GM23248 (cell line): ENCODE data around the gene EID3. TPM values are rescaled to one million over a fixed set of nuclear protein-coding genes. Genes with fewer than 3 reads are reported as not detected.
A peak's percentile ranks its signal among the peaks of the same experiment; 100 is the strongest.

Source experiments
- DNase-seq: peaks from one replicate; pipeline ENCODE4 v3.0.0-alpha.2; 2015
- H2AFZ ChIP-seq: fragments of 200-600 bp; sonication (generic); 2 replicates; pipeline ENCODE4 v1.6.1; 2016; ENCODE audit warnings: antibody characterized with exemption
- H3F3A ChIP-seq: fragments of 200-600 bp; sonication (generic); 2 replicates; pipeline ENCODE4 v1.6.1; 2016; ENCODE audit warnings: mild to moderate bottlenecking, antibody characterized with exemption, mixed run types; ENCODE audit not compliant: insufficient read depth
- H3K27ac ChIP-seq: fragments of 200-600 bp; sonication (generic); 2 replicates; pipeline ENCODE4 v1.5.1; 2016; ENCODE audit warnings: mild to moderate bottlenecking
- H3K27me3 ChIP-seq: fragments of 200-600 bp; sonication (generic); replicated peaks from 2 replicates; pipeline ENCODE4 v1.6.1; 2016; ENCODE audit warnings: mild to moderate bottlenecking; ENCODE audit not compliant: insufficient read depth
- H3K36me3 ChIP-seq: fragments of 200-600 bp; sonication (generic); 2 replicates; pipeline ENCODE4 v1.6.1; 2016; ENCODE audit warnings: low read depth, mild to moderate bottlenecking
- H3K4me1 ChIP-seq: fragments of 200-600 bp; sonication (generic); 2 replicates; pipeline ENCODE4 v1.6.1; 2016; ENCODE audit warnings: mild to moderate bottlenecking; ENCODE audit not compliant: insufficient read depth
- H3K4me2 ChIP-seq: fragments of 200-600 bp; sonication (generic); one replicate; pipeline ENCODE4 v1.6.1; 2016; ENCODE audit warnings: mild to moderate bottlenecking; ENCODE audit not compliant: unreplicated experiment
- H3K4me3 ChIP-seq: fragments of 200-600 bp; sonication (generic); 2 replicates; pipeline ENCODE4 v1.5.1; 2016; ENCODE audit warnings: mild to moderate bottlenecking
- H3K79me2 ChIP-seq: fragments of 200-600 bp; sonication (generic); 2 replicates; pipeline ENCODE4 v1.6.1; 2016; ENCODE audit warnings: mild to moderate bottlenecking; ENCODE audit not compliant: insufficient read depth
- H3K9ac ChIP-seq: fragments of 200-600 bp; sonication (generic); 2 replicates; pipeline ENCODE4 v1.6.1; 2016; ENCODE audit warnings: mild to moderate bottlenecking
- H3K9me2 ChIP-seq: fragments of 200-600 bp; sonication (generic); 2 replicates; pipeline ENCODE4 v1.6.1; 2016; ENCODE audit warnings: mixed run types, mild to moderate bottlenecking, moderate library complexity; ENCODE audit not compliant: insufficient read depth
- H3K9me3 ChIP-seq: fragments of 200-600 bp; sonication (generic); one replicate; pipeline ENCODE4 v1.6.1; 2017; ENCODE audit warnings: low read depth
- H4K20me1 ChIP-seq: fragments of 200-600 bp; sonication (generic); 2 replicates; pipeline ENCODE4 v1.6.0; 2016; ENCODE audit not compliant: insufficient read depth
- EZH2 ChIP-seq: fragments of 200-600 bp; sonication (generic); IDR thresholded peaks from 2 replicates; pipeline ENCODE4 v1.6.1; 2018; ENCODE audit warnings: antibody characterized with exemption, mild to moderate bottlenecking; ENCODE audit not compliant: insufficient read depth, poor library complexity, severe bottlenecking
- EZH2phosphoT487 ChIP-seq: fragments of 200-600 bp; sonication (generic); IDR thresholded peaks from 2 replicates; pipeline ENCODE4 v1.6.1; 2018; ENCODE audit warnings: antibody characterized with exemption, moderate library complexity, mild to moderate bottlenecking, low read depth; ENCODE audit not compliant: insufficient read depth
- WGBS, 2 experiments: methylation state at CpG; one replicate each; pipeline ENCODE4 v1.1.6; 2015 to 2017; ENCODE audit warnings: low lambda C conversion rate in 2 of 2, low coverage in 1 of 2; ENCODE audit errors: missing lambda C conversion rate in 2 of 2; 5-methylcytosine and 5-hydroxymethylcytosine counted together
- in situ Hi-C: fragments of 300-500 bp; cut with MboI; formaldehyde crosslinking; loops from 2 replicates; pipeline ENCODE4 v1.15.0; 2020
- polyA plus RNA-seq: library from polyadenylated mRNA; unstranded; fragments of >200 nt; fragmentation: Nextera tagmentation; extraction: Ambion mirVana; gene quantifications from 2 replicates; pipeline ENCODE4 v1.2.1, GENCODE V29; 2016
- total RNA-seq: library from RNA; depleted of rRNA; stranded (reverse); fragments of >200 nt; shearing (Covaris generic); gene quantifications from 2 replicates; pipeline ENCODE4 v1.2.3, GENCODE V29; 2014

EID3 gene
- total and polyA plus RNA-seq, 2 experiments from 2014 or later: 5.7 to 6.9 TPM

GRCh38 chr12:104342635-104343249 is 39.2 kb downstream of the EID3 start:
- in situ Hi-C loops: no loop called here
- DNase-seq: no peak
- no peak overlapping the region for H2AFZ ChIP-seq
- peaks cover 84% of the 10 kb centered on the region for H3F3A ChIP-seq
- H3K27me3 ChIP-seq: no peaks in the 10 kb centered on the region
- H3K36me3 ChIP-seq: peaks cover 90% of the 10 kb centered on the region
- peaks cover 12% of the 10 kb centered on the region for H3K4me1 ChIP-seq
- H4K20me1 ChIP-seq: 0 out of 2 replicates have a peak, but pooled peaks cover 3% of the 10 kb centered on the region
- 85 to 89% methylated on average over 12 of the region's 12 CpGs for WGBS, 2 experiments
- H3K79me2 ChIP-seq: peaks cover 95% of the 10 kb centered on the region
- no peak overlapping the region for H3K9ac ChIP-seq
- no peak overlapping the region for H3K4me2 ChIP-seq
- H3K9me3 ChIP-seq: no peaks in the 10 kb centered on the region
- TF ChIP-seq EZH2: no peak
- TF ChIP-seq EZH2phosphoT487: no peak
- no peak overlapping the region for H3K4me3 ChIP-seq
- H3K27ac ChIP-seq: no peak overlapping the region
- no peaks in the 10 kb centered on the region for H3K9me2 ChIP-seq

- H3K27ac ChIP-seq: peak overlapping the region; percentile 19
- peaks cover 90% of the 10 kb centered on the region for H3K36me3 ChIP-seq
- H3K9ac ChIP-seq: no peak overlapping the region
- in situ Hi-C loops: no loop called here
- 0 out of 2 replicates have a peak, but pooled peaks cover 3% of the 10 kb centered on the region for H4K20me1 ChIP-seq
- H3F3A ChIP-seq: peaks cover 85% of the 10 kb centered on the region
- H3K9me3 ChIP-seq: no peaks in the 10 kb centered on the region
- TF ChIP-seq EZH2 (no peak), EZH2phosphoT487 (no peak)
- no peak overlapping the region for H2AFZ ChIP-seq
- WGBS, 2 experiments: 70 to 77% methylated on average over 2 of the region's 2 CpGs
- DNase-seq: no peak
- H3K4me3 ChIP-seq: no peak overlapping the region
- H3K27me3 ChIP-seq: no peaks in the 10 kb centered on the region
- no peaks in the 10 kb centered on the region for H3K9me2 ChIP-seq
- H3K4me1 ChIP-seq: peaks cover 12% of the 10 kb centered on the region
- H3K79me2 ChIP-seq: peaks cover 96% of the 10 kb centered on the region
- H3K4me2 ChIP-seq: peak overlapping the region; percentile 7
Measured at GRCh38 chr12:104344682-104345081, 41.1 kb downstream of the EID3 start.

- Histone ChIP-seq H2AFZ (no peak overlapping the region), H3K4me3 (no peak overlapping the region), H3K9me2 (no peaks in the 10 kb centered on the region), H3K27me3 (no peaks in the 10 kb centered on the region), H3K79me2 (peaks cover 96% of the 10 kb centered on the region), H3K9ac (no peak overlapping the region), H4K20me1 (0 out of 2 replicates have a peak, but pooled peaks cover 7% of the 10 kb centered on the region), H3K27ac (peak overlapping the region; percentile 19), H3K4me1 (peaks cover 12% of the 10 kb centered on the region), H3K4me2 (no peak overlapping the region), H3K9me3 (no peaks in the 10 kb centered on the region), H3K36me3 (peaks cover 90% of the 10 kb centered on the region), H3F3A (peaks cover 85% of the 10 kb centered on the region)
- WGBS, 2 experiments: 89 to 94% methylated on average over 7 of the region's 7 CpGs
- peak; percentile 56 for DNase-seq
- no peak for TF ChIP-seq EZH2
- TF ChIP-seq EZH2phosphoT487: no peak
- in situ Hi-C loops: no loop called here
Measured at GRCh38 chr12:104345234-104346066, 41.9 kb downstream of the EID3 start.

- TF ChIP-seq EZH2: no peak
- no peak for TF ChIP-seq EZH2phosphoT487
- peaks cover 17% of the 10 kb centered on the region for H3K4me1 ChIP-seq
- WGBS, 2 experiments: 82 to 83% methylated on average over 5 of the region's 5 CpGs
- no peak overlapping the region for H3K27ac ChIP-seq
- no peak overlapping the region for H2AFZ ChIP-seq
- no peaks in the 10 kb centered on the region for H3K27me3 ChIP-seq
- H3K9ac ChIP-seq: no peak overlapping the region
- no peak overlapping the region for H3K4me2 ChIP-seq
- peaks cover 86% of the 10 kb centered on the region for H3F3A ChIP-seq
- H3K9me2 ChIP-seq: no peaks in the 10 kb centered on the region
- in situ Hi-C loops: no loop called here
- peaks cover 89% of the 10 kb centered on the region for H3K36me3 ChIP-seq
- no peak overlapping the region for H3K4me3 ChIP-seq
- no peaks in the 10 kb centered on the region for H3K9me3 ChIP-seq
- 0 out of 2 replicates have a peak, but pooled peaks cover 7% of the 10 kb centered on the region for H4K20me1 ChIP-seq
- peaks cover 96% of the 10 kb centered on the region for H3K79me2 ChIP-seq
- peak; percentile 34 for DNase-seq
Measured at GRCh38 chr12:104347374-104348075, 44.0 kb downstream of the EID3 start.
